ENCODE measurements around the gene GRB10.

DNA sequence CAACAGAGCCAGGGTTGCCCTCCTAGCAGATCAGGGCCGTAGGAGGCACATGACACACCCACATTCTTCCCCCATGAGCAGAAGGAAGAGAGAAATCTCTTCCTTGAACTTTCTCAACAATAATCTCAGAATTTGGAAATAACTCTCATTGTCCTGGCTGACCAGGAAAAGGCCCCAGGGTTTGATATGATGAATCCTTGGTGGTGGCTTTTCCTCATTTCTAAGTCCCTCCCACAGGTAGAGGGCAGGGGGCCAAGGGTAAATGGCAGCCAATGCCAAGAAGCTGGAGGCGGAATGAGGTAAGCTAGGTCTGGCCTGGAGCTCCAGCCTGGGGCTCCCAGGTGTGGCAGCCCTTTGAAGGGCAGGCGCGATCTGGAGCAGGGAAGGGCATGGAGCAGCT, 67.8 kb downstream of the GRB10 start:
- TF ChIP-seq POLR2A (IDR thresholded peaks at IDR 0.05) = no peak
- TF ChIP-seq, protein P1, sequence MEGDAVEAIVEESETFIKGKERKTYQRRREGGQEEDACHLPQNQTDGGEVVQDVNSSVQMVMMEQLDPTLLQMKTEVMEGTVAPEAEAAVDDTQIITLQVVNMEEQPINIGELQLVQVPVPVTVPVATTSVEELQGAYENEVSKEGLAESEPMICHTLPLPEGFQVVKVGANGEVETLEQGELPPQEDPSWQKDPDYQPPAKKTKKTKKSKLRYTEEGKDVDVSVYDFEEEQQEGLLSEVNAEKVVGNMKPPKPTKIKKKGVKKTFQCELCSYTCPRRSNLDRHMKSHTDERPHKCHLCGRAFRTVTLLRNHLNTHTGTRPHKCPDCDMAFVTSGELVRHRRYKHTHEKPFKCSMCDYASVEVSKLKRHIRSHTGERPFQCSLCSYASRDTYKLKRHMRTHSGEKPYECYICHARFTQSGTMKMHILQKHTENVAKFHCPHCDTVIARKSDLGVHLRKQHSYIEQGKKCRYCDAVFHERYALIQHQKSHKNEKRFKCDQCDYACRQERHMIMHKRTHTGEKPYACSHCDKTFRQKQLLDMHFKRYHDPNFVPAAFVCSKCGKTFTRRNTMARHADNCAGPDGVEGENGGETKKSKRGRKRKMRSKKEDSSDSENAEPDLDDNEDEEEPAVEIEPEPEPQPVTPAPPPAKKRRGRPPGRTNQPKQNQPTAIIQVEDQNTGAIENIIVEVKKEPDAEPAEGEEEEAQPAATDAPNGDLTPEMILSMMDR (IDR thresholded peaks at IDR 0.05) = no peak
